ENCODE measurements around the gene KCNH1. TPM values are rescaled to one million over a fixed set of nuclear protein-coding genes. Genes with fewer than 3 reads are reported as not detected.

Gene KCNH1
- total and polyA plus RNA-seq, 4 donors = 0.02 to 0.31 TPM; not detected in 2

GRCh38 chr1:210731193-210731592 is 402.8 kb downstream of the KCNH1 start:
- no peak for ATAC-seq (ENCODE audit: insufficient read depth, low FRiP score)
- no peak overlapping the region for H3K27ac ChIP-seq (ENCODE audit: low read depth in 1 of 2, low read length in 1 of 2)
- no peak for DNase-seq
- TF ChIP-seq, protein P1, sequence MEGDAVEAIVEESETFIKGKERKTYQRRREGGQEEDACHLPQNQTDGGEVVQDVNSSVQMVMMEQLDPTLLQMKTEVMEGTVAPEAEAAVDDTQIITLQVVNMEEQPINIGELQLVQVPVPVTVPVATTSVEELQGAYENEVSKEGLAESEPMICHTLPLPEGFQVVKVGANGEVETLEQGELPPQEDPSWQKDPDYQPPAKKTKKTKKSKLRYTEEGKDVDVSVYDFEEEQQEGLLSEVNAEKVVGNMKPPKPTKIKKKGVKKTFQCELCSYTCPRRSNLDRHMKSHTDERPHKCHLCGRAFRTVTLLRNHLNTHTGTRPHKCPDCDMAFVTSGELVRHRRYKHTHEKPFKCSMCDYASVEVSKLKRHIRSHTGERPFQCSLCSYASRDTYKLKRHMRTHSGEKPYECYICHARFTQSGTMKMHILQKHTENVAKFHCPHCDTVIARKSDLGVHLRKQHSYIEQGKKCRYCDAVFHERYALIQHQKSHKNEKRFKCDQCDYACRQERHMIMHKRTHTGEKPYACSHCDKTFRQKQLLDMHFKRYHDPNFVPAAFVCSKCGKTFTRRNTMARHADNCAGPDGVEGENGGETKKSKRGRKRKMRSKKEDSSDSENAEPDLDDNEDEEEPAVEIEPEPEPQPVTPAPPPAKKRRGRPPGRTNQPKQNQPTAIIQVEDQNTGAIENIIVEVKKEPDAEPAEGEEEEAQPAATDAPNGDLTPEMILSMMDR (IDR thresholded peaks at IDR 0.05; ENCODE audit: control extremely low read depth, extremely low read depth) = no peak
- no peak overlapping the region for H3K9ac ChIP-seq (ENCODE audit: insufficient read depth in 1 of 2, low read length in 2 of 2)
- H3K4me1 ChIP-seq (ENCODE audit: control insufficient read depth in 5 of 5, insufficient read depth in 5 of 5, low read length in 5 of 5) = no peaks in the 10 kb centered on the region
- H3K9me3 ChIP-seq (ENCODE audit: control insufficient read depth in 4 of 4, insufficient read depth in 3 of 4, low read length in 3 of 4) = peaks cover 0 to 2% (median 0%) of the 10 kb centered on the region in 4 donors
- WGBS, 2 donors = 87 to 91% methylated on average over 2 of the region's 2 CpGs
- H3K4me3 ChIP-seq = no peak overlapping the region
- H3K36me3 ChIP-seq (ENCODE audit: control insufficient read depth in 4 of 4, insufficient read depth in 4 of 4, low read length in 4 of 4) = no peaks in the 10 kb centered on the region
- peaks cover 0 to 2% (median 2%) of the 10 kb centered on the region in 3 donors for H3K27me3 ChIP-seq (ENCODE audit: control insufficient read depth in 3 of 3, insufficient read depth in 3 of 3, low read length in 2 of 3)

DNA sequence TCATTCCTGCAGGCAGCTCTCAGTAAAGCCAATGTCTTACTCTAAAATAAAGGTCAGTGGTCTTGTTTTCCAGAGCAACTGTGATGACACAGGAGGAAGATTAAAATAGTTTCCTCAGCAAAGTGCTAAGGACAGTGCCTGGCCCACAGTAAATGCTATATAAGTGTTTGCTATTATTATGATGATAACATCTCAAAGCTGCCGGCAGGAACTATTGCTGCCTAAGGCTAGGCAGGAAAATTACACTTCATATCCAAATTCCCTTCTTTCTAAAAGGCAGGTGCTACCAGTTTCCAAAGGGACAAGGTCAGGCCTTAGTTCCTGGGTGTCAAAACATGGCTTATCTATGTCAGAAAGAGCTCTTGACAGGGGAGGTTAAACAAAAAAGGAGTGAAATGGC is 403.9 kb downstream of the KCNH1 start:
- Histone ChIP-seq H3K9ac (ENCODE audit: insufficient read depth in 1 of 2, low read length in 2 of 2) (no peak overlapping the region), H3K36me3 (ENCODE audit: control insufficient read depth in 4 of 4, insufficient read depth in 4 of 4, low read length in 4 of 4) (no peaks in the 10 kb centered on the region), H3K27ac (ENCODE audit: low read depth in 1 of 2, low read length in 1 of 2) (no peak overlapping the region), H3K27me3 (ENCODE audit: control insufficient read depth in 3 of 3, insufficient read depth in 3 of 3, low read length in 2 of 3) (peaks cover 0 to 2% (median 0%) of the 10 kb centered on the region in 3 donors), H3K4me3 (no peak overlapping the region), H3K4me1 (ENCODE audit: control insufficient read depth in 5 of 5, insufficient read depth in 5 of 5, low read length in 5 of 5) (no peaks in the 10 kb centered on the region), H3K9me3 (ENCODE audit: control insufficient read depth in 4 of 4, insufficient read depth in 3 of 4, low read length in 3 of 4) (peaks cover 0 to 2% (median 0%) of the 10 kb centered on the region in 4 donors)
- 29 to 47% methylated on average over 1 of the region's 1 CpG for WGBS, 2 donors
- TF ChIP-seq, protein P1 (IDR thresholded peaks at IDR 0.05; ENCODE audit: control extremely low read depth, extremely low read depth) = no peak
- DNase-seq = no peak
- no peak for ATAC-seq (ENCODE audit: insufficient read depth, low FRiP score)

GRCh38 chr1:210728437-210729149 is 405.4 kb downstream of the KCNH1 start:
- 75 to 81% methylated on average over 4 of the region's 4 CpGs for WGBS, 2 donors

More at GRCh38 chr1:210728437-210729149, 405.4 kb downstream of the KCNH1 start:
- no peaks in the 10 kb centered on the region for H3K4me1 ChIP-seq (ENCODE audit: control insufficient read depth in 5 of 5, insufficient read depth in 5 of 5, low read length in 5 of 5)
- no peak overlapping the region for H3K9ac ChIP-seq (ENCODE audit: insufficient read depth in 1 of 2, low read length in 2 of 2)
- H3K36me3 ChIP-seq (ENCODE audit: control insufficient read depth in 4 of 4, insufficient read depth in 4 of 4, low read length in 4 of 4) = no peaks in the 10 kb centered on the region
- H3K4me3 ChIP-seq = no peak overlapping the region
- peaks cover 0 to 2% (median 0%) of the 10 kb centered on the region in 4 donors for H3K9me3 ChIP-seq (ENCODE audit: control insufficient read depth in 4 of 4, insufficient read depth in 3 of 4, low read length in 3 of 4)
- DNase-seq = no peak
- peaks cover 0 to 2% (median 0%) of the 10 kb centered on the region in 3 donors for H3K27me3 ChIP-seq (ENCODE audit: control insufficient read depth in 3 of 3, insufficient read depth in 3 of 3, low read length in 2 of 3)
- ATAC-seq (ENCODE audit: insufficient read depth, low FRiP score) = no peak
- H3K27ac ChIP-seq (ENCODE audit: low read depth in 1 of 2, low read length in 1 of 2) = no peak overlapping the region
- TF ChIP-seq, protein P1 (IDR thresholded peaks at IDR 0.05; ENCODE audit: control extremely low read depth, extremely low read depth) = no peak

Measured in lung (tissue), 12 donors.